Activated CD4-positive, alpha-beta T cell treated with anti-CD3 and anti-CD28 coated beads, Interleukin-2, amount 10 ng/mL, durations not matched to agents 7 days and 5 days (primary cell): Measurements from ENCODE around the gene MAN1A1. TPM values are rescaled to one million over a fixed set of nuclear protein-coding genes. Genes with fewer than 3 reads are reported as not detected.

Experiments used
- CTCF ChIA-PET: fragments of 350-600 bp; sonication (Branson Sonifier 250); formaldehyde crosslinking; loops from one replicate; lab custom pipeline; 2021; ENCODE audit warnings: antibody characterized with exemption; lab: Charles Lee
- POLR2A ChIA-PET: fragments of 350-600 bp; sonication (Branson Sonifier 250); formaldehyde crosslinking; loops from one replicate; lab custom pipeline; 2021; ENCODE audit warnings: antibody characterized with exemption; lab: Charles Lee
- DNase-seq: peaks from one replicate; pipeline ENCODE4 v3.0.0-alpha.2; 2020
- H3K27ac Mint-ChIP-seq: one replicate; pipeline ENCODE4 v1.8.0; 2021; ENCODE audit warnings: mild to moderate bottlenecking, moderate library complexity, mixed read lengths
- H3K27me3 Mint-ChIP-seq: one replicate; pipeline ENCODE4 v1.8.0; 2021; ENCODE audit warnings: mixed read lengths
- H3K36me3 Mint-ChIP-seq: one replicate; pipeline ENCODE4 v1.8.0; 2021; ENCODE audit warnings: low read depth, mixed read lengths
- H3K4me1 Mint-ChIP-seq: one replicate; pipeline ENCODE4 v1.8.0; 2021; ENCODE audit warnings: mixed read lengths
- H3K4me3 Mint-ChIP-seq: one replicate; pipeline ENCODE4 v1.8.0; 2021; ENCODE audit warnings: mild to moderate bottlenecking, moderate library complexity, mixed read lengths
- H3K9me3 Mint-ChIP-seq: one replicate; pipeline ENCODE4 v1.8.0; 2021; ENCODE audit warnings: mixed read lengths
- total RNA-seq, 2 experiments: library from RNA; stranded (reverse); gene quantifications; one replicate each; pipeline ENCODE4 v1.2.3, GENCODE V29; 2021

Gene MAN1A1
- total RNA-seq, 2 experiments from 2014 or later, result 10.5 to 10.6 TPM

DNA sequence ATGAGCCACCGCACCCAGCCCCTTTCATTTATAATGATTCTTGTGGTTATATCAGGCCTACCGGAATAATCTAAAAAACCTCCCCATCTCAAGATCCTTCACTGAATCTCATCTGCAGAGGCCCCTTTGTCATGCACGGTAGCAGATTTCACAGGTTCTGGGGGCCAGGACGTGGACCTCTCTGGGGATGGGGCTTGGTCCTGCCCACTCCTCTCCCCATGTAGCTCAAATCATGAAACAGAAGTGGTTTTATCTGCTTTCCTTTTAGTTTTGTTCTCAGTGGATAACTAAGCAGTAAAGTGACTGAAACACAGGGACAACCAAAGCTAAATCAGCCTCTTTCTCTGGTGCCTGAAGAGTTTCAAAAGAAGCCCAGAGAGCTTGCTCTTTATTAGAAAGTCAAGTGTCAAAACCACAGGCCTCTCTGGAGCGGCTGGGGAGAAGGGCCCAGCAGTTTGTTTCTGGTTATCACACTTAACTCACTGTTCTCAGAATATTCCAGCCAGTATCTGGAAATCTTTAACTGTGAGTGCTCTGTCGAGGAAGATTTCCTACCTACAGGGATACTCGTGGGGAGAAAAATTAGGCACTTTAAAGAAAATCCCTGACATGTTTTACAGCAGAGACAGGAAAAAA, 210.5 kb downstream of the MAN1A1 start:
- CTCF ChIA-PET, result interaction anchor here (0.8 to 3.2 kb wide), 5 partner anchors 10 to 209 kb away, joined by 3 to 14 read pairs (median 5); no protein-coding TSS in a partner anchor
- H3K27me3 Mint-ChIP-seq, result peaks cover 2% of the 10 kb centered on the region
- DNase-seq, result no peak
- H3K4me1 Mint-ChIP-seq, result peaks cover 8% of the 10 kb centered on the region
- no peak overlapping the region for H3K27ac Mint-ChIP-seq
- no peaks in the 10 kb centered on the region for H3K9me3 Mint-ChIP-seq
- no peak overlapping the region for H3K4me3 Mint-ChIP-seq
- H3K36me3 Mint-ChIP-seq, result no peaks in the 10 kb centered on the region
- POLR2A ChIA-PET, result no interaction called here

DNA sequence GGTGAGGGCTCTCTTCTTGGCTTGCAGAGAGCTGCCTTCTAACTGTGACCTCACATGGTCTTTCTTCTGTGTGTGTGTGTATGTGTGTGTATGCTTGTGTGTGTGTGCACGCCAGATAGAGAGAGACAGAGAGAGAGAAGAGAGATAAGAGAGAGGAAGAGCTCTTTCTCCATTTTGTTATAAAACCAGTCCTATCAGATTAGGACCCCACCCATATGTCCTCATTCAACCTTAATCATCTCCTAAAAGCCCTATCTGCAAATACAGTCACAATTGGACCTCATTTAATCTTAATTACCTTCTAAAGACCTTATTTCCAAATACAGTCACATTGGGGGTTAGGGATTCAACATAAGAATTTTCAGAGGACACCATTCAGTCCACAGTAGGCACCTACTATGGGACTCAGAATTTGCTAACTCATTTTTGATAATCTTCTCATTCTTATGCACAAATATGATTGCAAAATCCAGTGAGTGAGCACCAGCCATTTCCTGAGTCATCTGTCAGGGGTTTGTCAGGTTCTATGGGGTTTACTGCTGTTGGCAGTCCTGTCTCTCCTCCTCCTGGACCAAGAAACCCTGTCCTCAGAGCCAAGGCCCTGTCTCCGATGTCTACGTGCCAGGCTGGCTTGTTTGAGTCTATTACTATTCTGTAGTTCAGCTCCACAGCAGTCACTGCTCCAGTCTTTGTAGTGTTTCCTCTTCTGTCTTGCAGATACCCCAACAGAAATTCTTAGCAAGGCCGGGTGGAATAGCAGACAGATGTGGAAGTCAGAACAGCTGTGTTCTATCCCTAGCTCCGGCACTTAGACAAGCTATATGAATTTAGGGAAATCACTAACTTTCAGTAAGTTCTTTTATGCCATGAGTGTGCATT, 212.1 kb downstream of the MAN1A1 start:
- H3K27me3 Mint-ChIP-seq, result peaks cover 2% of the 10 kb centered on the region
- ChIA-PET CTCF (interaction anchor here (1.0 to 3.2 kb wide), 6 partner anchors 8 to 213 kb away, joined by 3 to 14 read pairs (median 4); no protein-coding TSS in a partner anchor), POLR2A (no interaction called here)
- H3K27ac Mint-ChIP-seq, result no peak overlapping the region
- H3K4me1 Mint-ChIP-seq, result peaks cover 8% of the 10 kb centered on the region
- no peaks in the 10 kb centered on the region for H3K9me3 Mint-ChIP-seq
- DNase-seq, result no peak
- no peak overlapping the region for H3K4me3 Mint-ChIP-seq
- H3K36me3 Mint-ChIP-seq, result no peaks in the 10 kb centered on the region

DNA sequence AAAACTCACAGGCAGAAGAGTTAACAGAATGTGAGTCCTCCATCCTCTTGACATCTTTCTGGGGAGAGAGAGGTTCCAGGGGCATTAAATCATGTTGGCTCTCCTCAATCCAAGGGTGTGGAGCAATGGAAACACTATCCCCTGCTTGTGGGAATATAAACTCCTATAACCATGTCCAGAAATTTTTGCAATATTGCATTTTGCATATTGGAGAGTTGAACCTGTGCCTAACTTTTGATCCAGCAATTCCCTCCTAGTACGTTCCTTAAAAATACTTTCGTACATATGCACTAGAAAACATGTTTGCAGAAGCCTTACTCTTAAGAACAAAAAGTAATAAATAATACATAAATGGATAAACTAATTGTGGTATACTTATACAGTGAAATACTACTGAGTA, 214.8 kb downstream of the MAN1A1 start:
- ChIA-PET CTCF (no interaction called here), POLR2A (no interaction called here)
- no peak overlapping the region for H3K27ac Mint-ChIP-seq
- H3K4me1 Mint-ChIP-seq, result peaks cover 7% of the 10 kb centered on the region
- no peak overlapping the region for H3K4me3 Mint-ChIP-seq
- no peaks in the 10 kb centered on the region for H3K36me3 Mint-ChIP-seq
- DNase-seq, result no peak
- no peaks in the 10 kb centered on the region for H3K9me3 Mint-ChIP-seq
- H3K27me3 Mint-ChIP-seq, result peaks cover 2% of the 10 kb centered on the region

DNA sequence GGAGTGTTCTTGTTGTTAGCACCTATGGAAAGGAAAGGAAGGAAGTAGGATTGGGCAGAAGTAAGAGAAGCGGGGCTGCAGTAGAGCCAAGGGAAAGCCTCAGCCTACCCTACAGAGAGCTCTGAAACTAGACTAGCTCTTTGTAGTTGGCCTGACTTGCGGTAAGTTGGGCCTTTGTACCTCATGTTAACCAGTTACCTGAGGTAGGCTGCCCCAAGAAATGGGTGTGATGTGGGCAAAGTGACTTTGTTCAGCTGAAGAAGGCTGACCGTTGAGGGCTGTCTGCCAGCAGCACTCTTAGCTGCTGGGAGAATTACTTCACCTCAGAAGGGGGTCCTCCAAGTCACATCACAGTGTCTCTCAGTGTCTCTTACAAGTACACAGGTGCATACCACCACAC, 216.2 kb downstream of the MAN1A1 start:
- Mint-ChIP-seq H3K27ac (no peak overlapping the region), H3K36me3 (no peaks in the 10 kb centered on the region), H3K4me1 (peaks cover 3% of the 10 kb centered on the region), H3K9me3 (no peaks in the 10 kb centered on the region), H3K27me3 (peaks cover 2% of the 10 kb centered on the region), H3K4me3 (no peak overlapping the region)
- ChIA-PET CTCF (interaction anchor here (0.9 to 2.9 kb wide), 4 partner anchors 8 to 155 kb away, joined by 3 to 13 read pairs (median 6); no protein-coding TSS in a partner anchor), POLR2A (no interaction called here)
- DNase-seq, result no peak

- ChIA-PET CTCF (interaction anchor here (0.9 to 2.9 kb wide), 4 partner anchors 9 to 156 kb away, joined by 3 to 13 read pairs (median 6); no protein-coding TSS in a partner anchor), POLR2A (no interaction called here)
- H3K9me3 Mint-ChIP-seq, result no peaks in the 10 kb centered on the region
- H3K4me3 Mint-ChIP-seq, result no peak overlapping the region
- no peaks in the 10 kb centered on the region for H3K36me3 Mint-ChIP-seq
- H3K27me3 Mint-ChIP-seq, result peaks cover 7% of the 10 kb centered on the region
- peaks cover 3% of the 10 kb centered on the region for H3K4me1 Mint-ChIP-seq
- H3K27ac Mint-ChIP-seq, result no peak overlapping the region
- DNase-seq, result no peak
Measured at GRCh38 chr6:119132261-119132981, 217.1 kb downstream of the MAN1A1 start.

DNA sequence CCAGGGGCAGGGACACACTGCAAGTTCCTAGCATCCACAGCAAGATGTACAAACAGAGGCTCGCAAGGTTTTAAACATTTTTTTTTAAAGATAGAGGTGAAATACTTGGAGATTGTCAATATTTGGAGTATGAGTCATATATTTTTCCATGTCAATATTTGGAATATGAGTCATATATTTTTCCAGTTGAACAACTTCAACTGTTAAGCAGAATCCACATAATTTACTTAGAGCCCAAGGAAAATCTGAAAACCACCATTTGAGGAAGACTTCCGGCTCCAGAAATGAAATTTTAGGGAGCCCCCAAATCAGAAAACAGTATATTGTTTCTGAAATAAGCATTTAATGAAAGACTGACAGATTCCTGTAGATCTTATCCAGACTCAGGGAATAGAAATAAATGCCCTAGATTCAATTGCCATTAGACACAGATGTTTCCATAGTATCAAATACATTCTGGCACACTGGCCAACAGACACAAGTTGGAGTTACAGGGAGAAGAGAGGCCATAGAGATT, 219.5 kb downstream of the MAN1A1 start:
- ChIA-PET CTCF (interaction anchor here (0.6 to 2.1 kb wide), 11 partner anchors 9 to 288 kb away, joined by 3 to 14 read pairs (median 4); no protein-coding TSS in a partner anchor), POLR2A (no interaction called here)
- no peaks in the 10 kb centered on the region for H3K36me3 Mint-ChIP-seq
- H3K9me3 Mint-ChIP-seq, result no peaks in the 10 kb centered on the region
- peaks cover 7% of the 10 kb centered on the region for H3K27me3 Mint-ChIP-seq
- no peak overlapping the region for H3K4me3 Mint-ChIP-seq
- H3K27ac Mint-ChIP-seq, result no peak overlapping the region
- peaks cover 3% of the 10 kb centered on the region for H3K4me1 Mint-ChIP-seq
- no peak for DNase-seq

- Mint-ChIP-seq H3K4me3 (no peak overlapping the region), H3K27ac (no peak overlapping the region), H3K27me3 (peaks cover 7% of the 10 kb centered on the region), H3K36me3 (no peaks in the 10 kb centered on the region), H3K9me3 (no peaks in the 10 kb centered on the region), H3K4me1 (peaks cover 3% of the 10 kb centered on the region)
- DNase-seq, result peak; percentile 57
- ChIA-PET POLR2A (no interaction called here), CTCF (interaction anchor here (0.6 to 2.1 kb wide), 14 partner anchors 10 to 288 kb away, joined by 3 to 14 read pairs (median 4); no protein-coding TSS in a partner anchor)
Measured at GRCh38 chr6:119129148-119129967, 220.2 kb downstream of the MAN1A1 start.

DNA sequence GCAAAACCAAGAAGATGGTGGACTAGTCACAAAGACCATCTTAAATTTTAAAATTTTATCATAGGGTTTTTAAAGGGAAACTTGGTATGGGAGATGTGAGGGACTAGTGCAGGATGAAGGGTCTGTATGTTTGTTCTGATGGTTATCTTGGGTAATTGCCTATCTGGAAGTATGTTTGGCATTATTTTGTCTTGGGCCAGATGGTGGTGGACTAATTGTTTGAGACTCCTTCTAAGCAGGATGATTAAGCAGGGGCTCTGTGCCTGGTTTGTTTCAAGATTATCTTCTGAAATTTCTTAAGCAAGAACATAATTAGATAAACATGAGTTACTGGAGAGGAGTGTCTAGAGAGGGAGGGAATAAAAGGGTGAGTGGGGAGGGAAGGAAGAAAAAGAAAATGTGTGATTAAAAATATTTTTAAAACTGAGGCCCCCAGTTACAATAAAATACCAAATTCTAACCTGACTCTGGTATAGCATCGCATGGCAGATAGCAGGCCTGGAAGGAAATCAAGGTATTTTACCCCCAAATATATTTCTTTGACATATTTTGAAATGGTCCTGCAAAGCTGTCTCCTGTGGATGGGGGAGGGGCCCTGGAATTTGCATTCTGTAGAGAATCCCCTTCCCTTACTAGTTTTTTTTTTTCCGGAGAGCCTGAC, 221.2 kb downstream of the MAN1A1 start:
- POLR2A ChIA-PET, result no interaction called here
- peaks cover 7% of the 10 kb centered on the region for H3K27me3 Mint-ChIP-seq
- H3K9me3 Mint-ChIP-seq, result no peaks in the 10 kb centered on the region
- no peaks in the 10 kb centered on the region for H3K36me3 Mint-ChIP-seq
- H3K4me3 Mint-ChIP-seq, result no peak overlapping the region
- peaks cover 3% of the 10 kb centered on the region for H3K4me1 Mint-ChIP-seq
- no peak overlapping the region for H3K27ac Mint-ChIP-seq
- no peak for DNase-seq
- CTCF ChIA-PET, result interaction anchor here (0.6 to 2.1 kb wide), 7 partner anchors 11 to 243 kb away, joined by 3 to 14 read pairs (median 5); no protein-coding TSS in a partner anchor

DNA sequence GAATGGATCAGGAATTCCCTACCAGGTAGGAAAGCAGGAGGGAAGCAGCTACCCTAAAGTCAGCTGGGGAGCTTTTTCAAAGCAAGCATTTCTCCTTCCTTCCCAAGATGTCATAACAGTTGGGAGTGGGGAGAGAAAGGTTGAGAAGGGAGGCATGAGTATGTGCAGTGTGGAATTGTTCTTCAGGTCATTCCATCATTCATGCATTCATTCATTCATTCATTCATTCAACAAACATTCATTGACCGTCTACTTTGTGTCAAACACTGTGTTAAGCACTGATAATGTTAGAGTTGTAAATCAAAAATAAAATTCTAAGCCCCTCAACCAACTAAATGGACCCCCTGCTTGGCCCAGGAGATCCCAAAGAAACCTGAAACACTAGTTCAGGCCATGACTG, 221.9 kb downstream of the MAN1A1 start:
- Mint-ChIP-seq H3K4me3 (no peak overlapping the region), H3K4me1 (peaks cover 3% of the 10 kb centered on the region), H3K27me3 (peaks cover 7% of the 10 kb centered on the region), H3K9me3 (no peaks in the 10 kb centered on the region), H3K36me3 (no peaks in the 10 kb centered on the region), H3K27ac (no peak overlapping the region)
- no peak for DNase-seq
- ChIA-PET CTCF (interaction anchor here (0.9 kb wide), 2 partner anchors 10 to 187 kb away, joined by 3 read pairs; no protein-coding TSS in a partner anchor), POLR2A (no interaction called here)
